ENCODE results near the gene B4GALT4.

DNA sequence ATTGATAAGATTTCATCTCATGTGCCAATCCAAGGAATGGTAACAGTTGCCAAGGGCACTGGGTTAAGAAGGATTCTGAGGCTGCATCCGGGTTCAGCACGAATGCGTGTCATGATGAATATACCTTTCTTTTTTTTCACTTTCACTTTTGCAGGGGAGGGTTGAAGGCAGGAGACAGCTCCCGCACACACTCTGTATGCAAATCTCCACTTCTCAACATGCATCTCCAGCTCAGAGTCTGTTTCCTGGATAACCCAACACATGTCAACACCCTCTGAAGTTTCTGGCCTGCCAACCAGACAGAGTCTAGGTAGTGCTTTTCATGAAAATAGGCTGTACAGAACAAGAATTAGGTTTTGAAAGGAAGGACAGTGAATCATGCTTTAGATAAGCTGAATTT, 21.6 kb downstream of the B4GALT4 start:
- TF ChIP-seq, protein P1, sequence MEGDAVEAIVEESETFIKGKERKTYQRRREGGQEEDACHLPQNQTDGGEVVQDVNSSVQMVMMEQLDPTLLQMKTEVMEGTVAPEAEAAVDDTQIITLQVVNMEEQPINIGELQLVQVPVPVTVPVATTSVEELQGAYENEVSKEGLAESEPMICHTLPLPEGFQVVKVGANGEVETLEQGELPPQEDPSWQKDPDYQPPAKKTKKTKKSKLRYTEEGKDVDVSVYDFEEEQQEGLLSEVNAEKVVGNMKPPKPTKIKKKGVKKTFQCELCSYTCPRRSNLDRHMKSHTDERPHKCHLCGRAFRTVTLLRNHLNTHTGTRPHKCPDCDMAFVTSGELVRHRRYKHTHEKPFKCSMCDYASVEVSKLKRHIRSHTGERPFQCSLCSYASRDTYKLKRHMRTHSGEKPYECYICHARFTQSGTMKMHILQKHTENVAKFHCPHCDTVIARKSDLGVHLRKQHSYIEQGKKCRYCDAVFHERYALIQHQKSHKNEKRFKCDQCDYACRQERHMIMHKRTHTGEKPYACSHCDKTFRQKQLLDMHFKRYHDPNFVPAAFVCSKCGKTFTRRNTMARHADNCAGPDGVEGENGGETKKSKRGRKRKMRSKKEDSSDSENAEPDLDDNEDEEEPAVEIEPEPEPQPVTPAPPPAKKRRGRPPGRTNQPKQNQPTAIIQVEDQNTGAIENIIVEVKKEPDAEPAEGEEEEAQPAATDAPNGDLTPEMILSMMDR (IDR thresholded peaks at IDR 0.05; ENCODE audit: control extremely low read depth in 1 of 3, insufficient read depth in 1 of 3, low read depth in 1 of 3, low read length in 3 of 3), result no peak
- TF ChIP-seq POLR2A (IDR thresholded peaks at IDR 0.05; ENCODE audit: control extremely low read depth in 1 of 2, low read depth in 2 of 2, low read length in 2 of 2) (no peak), POLR2AphosphoS5 (IDR thresholded peaks at IDR 0.05; ENCODE audit: low read depth, low read length) (no peak), RXRA (IDR thresholded peaks at IDR 0.05; ENCODE audit: insufficient read depth, low read depth, low read length) (no peak), RAD21 (IDR thresholded peaks at IDR 0.05 in 1 of 2, conservative IDR thresholded peaks at IDR 0.05 in 1 of 2; ENCODE audit: low read depth in 2 of 2, low read length in 2 of 2) (no peak), RBBP5 (IDR thresholded peaks at IDR 0.05; ENCODE audit: borderline replicate concordance, low read depth, low read length) (no peak), HDAC6 (IDR thresholded peaks at IDR 0.05; ENCODE audit: low read depth, low read length) (no peak), EZH2 (IDR thresholded peaks at IDR 0.05; ENCODE audit: low read depth, low read length, severe bottlenecking) (no peak), BACH1 (IDR thresholded peaks at IDR 0.05; ENCODE audit: low read length) (no peak), CBX8 (IDR thresholded peaks at IDR 0.05; ENCODE audit: borderline replicate concordance, low read depth, low read length) (no peak)
